Stimulated activated CD8-positive, alpha-beta memory T cell treated with anti-CD3 and anti-CD28 coated beads, Interleukin-4, amount 100 ng/mL, for 48 hours (primary cell): ENCODE results near the gene GSTP1.
A peak's percentile ranks its signal among the peaks of the same experiment; 100 is the strongest.
"Not testable (repeated sequence)": the region's sequence is repeated elsewhere in the genome, so short reads cannot be mapped to it uniquely, and the experiment has no call there.

ENCODE experiments used
- DNase-seq: peaks from one replicate; pipeline ENCODE4 v3.0.0-alpha.2; 2020

The GSTP1 gene

DNA sequence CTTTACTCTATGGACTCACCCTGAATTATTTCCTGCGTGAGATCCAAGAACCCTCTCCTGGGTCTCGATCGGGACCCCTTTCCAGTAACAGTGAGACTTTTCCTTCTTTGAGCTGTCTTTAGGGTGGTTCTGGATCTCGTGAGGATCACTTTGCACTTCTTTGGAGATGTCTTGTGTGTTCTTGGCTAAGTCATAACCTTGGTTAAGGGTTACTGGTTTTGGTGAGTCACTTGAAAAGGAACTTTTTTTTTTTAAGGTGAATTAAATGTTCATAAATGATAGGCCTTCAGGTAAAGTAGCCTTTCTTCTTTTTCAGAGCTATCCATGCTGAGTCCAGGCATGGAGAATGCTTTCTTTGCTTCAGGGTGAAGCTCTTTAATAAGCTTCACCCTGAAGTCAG is 19.4 kb upstream of the GSTP1 start:
- DNase-seq, result no peak

DNA sequence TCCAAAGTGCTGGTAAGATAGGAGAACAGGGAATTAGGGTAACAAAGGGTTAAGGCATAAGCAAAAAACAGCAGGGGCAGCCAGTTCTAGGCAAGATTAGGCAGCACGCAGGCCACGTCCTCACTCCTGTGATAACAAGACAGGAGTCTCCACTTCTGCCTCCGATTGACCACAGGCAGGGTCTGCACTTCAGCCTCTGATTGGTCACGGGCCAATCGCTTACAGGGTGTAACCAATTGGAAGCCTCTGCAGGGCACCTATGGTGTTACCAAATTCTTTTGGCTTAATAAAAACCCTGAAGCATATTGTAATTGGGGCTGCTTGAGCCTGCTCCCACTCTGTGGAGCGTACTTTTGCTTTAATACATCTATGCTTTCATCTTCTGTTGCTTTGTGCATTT is 12.2 kb upstream of the GSTP1 start:
- no peak for DNase-seq

DNA sequence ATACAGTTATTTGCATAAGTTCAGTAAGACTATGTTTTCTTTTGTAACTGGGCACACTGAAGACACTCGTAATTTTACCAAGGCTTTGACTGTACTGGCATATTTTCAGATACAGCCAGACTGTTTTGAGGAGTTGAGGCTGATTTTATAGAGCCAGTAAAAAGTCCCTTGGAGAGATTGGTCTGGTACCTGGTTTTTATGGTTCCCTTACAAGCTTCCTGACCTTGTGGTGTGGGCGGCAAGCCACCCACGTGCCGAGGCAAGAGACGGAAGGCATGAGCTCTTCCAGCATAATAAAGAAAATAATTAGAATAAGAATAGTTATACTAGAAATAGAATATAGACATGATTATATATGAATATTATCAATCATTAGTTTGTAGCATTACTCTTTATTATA is 11.3 kb upstream of the GSTP1 start:
- DNase-seq, result no peak

DNA sequence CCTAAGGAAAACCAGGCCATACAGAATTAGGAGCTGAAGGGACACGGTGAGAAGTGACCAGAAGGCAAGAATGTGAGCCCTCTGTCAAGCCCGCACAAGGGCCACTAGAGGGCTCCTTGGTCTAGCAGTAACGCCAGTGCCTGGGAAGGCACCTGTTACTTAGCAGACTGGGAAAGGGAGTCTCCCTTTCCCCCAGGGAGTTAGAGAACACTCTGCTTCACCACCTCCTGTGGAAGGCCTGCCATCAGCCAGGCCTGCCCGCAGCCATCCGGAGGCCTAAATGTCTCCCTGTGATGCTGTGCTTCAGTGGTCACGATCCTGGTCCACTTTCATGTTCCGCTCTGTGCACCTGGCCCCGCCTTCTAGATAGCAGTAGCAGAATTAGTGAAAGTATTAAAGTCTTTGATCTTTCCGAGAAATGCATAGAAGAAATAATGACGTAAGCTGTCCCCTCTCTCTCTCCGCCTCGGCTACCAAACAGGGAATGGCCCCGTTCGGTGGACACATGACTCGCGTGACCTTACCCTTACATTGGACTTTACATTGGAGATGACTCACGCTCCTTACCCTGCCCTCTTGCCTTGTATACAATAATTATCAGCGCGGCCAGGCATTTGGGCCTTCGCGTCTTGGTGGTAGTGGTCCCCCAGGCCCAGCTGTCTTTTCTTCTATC is 10.7 kb upstream of the GSTP1 start:
- peak; percentile 48 for DNase-seq

DNA sequence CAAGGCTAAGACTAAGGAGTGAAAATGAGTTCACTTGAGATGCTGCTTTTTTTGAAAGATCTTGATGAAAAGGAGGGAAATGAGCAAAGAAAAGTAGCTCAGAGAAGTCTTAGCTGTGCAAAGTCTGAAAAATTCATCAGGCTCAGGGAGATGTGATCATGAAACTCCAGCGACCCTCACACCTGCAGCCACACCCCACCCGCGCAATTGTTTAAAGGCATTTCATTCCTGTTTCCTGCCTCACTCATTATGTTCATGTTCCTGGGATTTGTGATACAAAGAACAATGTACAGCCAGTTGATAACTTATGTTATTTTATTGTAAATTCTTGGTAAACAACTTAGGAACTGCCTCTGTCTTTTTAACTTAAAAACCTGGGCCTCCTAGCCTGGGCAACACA is 8.7 kb upstream of the GSTP1 start:
- no peak for DNase-seq

DNA sequence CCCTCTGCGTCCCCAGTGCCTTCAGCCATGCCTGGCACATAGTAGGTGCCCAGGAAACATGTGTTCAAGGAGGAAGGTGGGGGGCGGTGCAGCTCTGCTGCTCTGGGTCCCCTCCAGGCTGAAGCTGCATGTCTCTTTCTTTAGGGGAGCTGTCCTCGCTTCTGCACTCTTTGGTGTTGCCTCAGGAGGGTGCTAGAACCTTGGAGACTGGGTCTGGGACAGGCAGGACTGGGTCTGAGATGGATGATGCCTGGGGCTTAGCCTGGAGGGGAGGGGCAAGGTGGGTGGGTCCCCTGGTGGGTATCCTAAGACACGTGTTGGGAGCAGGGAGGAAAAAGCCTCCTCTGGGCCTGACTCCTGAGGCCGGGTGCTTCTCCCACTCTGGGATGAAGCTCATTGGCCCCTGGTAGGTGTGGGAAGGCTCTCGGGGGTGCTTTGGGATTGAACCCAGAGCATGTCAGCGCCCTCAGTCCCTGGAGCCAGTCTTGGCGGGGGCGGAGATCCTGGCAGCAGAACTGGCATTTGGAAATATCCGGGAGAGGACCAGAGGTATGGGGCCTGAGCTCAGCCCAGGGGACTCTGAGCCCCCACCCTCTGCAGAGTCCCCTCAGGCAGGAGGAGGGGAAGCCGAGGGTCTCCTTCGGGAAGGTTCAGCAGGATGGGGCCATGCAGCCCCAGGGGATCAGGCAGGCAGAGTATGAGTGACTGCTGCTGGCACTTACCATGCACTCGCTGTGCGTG is 6.7 kb upstream of the GSTP1 start:
- no peak for DNase-seq

DNA sequence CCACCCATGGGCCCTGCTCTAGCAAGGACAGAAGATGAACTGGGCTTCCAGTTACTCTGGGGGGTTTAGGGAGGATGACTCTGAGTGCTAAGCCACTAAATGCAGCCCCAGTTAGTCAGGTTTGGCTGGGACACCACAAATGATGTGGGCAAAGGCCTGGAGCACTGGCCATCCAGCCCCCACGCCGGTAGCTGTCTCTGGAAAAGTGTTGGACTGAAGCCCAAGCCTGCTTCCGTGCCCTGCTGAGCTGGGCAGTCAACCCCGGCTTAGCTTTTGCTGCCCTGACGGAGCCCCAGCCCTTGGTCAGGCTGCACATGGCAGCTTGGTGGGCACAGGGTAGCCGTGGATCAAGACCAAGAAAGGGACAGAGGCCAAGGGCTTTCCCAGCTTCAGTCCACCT is 5.7 kb upstream of the GSTP1 start:
- no peak for DNase-seq

DNA sequence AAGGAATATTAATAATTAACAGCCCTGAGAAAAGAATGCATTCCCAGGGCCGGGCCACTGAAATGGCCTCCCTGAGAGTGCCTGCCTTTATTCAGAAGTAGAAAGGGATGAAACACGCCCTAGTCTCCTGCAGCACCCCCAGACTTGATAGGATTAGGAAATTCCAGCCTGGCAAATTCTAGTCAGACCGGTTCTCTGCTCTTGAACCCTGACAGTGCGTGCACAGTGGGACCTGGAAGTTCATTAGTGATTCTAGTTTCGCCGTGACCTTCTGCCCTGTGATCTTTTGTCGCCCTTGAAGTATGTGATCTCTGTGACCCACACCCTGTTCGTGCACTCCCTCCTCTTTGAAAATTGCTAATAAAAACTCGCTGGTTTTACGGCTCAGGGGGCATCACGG is 2.1 kb upstream of the GSTP1 start:
- DNase-seq, result no peak

DNA sequence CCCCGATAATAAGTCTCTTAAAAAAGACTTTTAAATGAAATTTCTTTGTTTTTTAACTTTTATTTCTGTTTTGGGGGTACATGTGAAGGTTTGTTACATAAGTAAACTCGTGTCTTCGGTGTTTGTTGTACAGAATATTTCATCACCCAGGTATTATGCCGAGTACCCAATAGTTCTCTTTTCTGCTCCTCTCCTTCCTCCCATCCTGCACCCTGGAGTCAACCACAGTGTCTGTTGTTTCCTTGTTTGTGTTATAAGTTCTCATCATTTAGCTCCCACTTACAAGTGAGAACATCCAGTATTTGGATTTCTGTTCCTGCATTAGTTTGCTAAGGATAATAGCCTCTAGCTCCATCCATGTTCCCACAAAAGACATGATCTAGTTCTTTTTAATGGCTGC is 1.6 kb upstream of the GSTP1 start:
- DNase-seq, result no peak

DNA sequence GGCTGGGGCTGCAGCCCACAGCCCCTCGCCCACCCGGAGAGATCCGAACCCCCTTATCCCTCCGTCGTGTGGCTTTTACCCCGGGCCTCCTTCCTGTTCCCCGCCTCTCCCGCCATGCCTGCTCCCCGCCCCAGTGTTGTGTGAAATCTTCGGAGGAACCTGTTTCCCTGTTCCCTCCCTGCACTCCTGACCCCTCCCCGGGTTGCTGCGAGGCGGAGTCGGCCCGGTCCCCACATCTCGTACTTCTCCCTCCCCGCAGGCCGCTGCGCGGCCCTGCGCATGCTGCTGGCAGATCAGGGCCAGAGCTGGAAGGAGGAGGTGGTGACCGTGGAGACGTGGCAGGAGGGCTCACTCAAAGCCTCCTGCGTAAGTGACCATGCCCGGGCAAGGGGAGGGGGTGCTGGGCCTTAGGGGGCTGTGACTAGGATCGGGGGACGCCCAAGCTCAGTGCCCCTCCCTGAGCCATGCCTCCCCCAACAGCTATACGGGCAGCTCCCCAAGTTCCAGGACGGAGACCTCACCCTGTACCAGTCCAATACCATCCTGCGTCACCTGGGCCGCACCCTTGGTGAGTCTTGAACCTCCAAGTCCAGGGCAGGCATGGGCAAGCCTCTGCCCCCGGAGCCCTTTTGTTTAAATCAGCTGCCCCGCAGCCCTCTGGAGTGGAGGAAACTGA is 731 bp downstream of the GSTP1 start:
- DNase-seq, result peak; percentile 55

DNA sequence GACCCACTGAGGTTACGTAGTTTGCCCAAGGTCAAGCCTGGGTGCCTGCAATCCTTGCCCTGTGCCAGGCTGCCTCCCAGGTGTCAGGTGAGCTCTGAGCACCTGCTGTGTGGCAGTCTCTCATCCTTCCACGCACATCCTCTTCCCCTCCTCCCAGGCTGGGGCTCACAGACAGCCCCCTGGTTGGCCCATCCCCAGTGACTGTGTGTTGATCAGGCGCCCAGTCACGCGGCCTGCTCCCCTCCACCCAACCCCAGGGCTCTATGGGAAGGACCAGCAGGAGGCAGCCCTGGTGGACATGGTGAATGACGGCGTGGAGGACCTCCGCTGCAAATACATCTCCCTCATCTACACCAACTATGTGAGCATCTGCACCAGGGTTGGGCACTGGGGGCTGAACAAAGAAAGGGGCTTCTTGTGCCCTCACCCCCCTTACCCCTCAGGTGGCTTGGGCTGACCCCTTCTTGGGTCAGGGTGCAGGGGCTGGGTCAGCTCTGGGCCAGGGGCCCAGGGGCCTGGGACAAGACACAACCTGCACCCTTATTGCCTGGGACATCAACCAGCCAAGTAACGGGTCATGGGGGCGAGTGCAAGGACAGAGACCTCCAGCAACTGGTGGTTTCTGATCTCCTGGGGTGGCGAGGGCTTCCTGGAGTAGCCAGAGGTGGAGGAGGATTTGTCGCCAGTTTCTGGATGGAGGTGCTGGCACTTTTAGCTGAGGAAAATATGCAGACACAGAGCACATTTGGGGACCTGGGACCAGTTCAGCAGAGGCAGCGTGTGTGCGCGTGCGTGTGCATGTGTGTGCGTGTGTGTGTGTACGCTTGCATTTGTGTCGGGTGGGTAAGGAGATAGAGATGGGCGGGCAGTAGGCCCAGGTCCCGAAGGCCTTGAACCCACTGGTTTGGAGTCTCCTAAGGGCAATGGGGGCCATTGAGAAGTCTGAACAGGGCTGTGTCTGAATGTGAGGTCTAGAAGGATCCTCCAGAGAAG is 1.6 kb downstream of the GSTP1 start:
- no peak for DNase-seq

DNA sequence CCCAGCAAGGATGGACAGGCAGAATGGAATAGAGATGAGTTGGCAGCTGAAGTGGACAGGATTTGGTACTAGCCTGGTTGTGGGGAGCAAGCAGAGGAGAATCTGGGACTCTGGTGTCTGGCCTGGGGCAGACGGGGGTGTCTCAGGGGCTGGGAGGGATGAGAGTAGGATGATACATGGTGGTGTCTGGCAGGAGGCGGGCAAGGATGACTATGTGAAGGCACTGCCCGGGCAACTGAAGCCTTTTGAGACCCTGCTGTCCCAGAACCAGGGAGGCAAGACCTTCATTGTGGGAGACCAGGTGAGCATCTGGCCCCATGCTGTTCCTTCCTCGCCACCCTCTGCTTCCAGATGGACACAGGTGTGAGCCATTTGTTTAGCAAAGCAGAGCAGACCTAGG is 2.3 kb downstream of the GSTP1 start:
- DNase-seq, result no peak

DNA sequence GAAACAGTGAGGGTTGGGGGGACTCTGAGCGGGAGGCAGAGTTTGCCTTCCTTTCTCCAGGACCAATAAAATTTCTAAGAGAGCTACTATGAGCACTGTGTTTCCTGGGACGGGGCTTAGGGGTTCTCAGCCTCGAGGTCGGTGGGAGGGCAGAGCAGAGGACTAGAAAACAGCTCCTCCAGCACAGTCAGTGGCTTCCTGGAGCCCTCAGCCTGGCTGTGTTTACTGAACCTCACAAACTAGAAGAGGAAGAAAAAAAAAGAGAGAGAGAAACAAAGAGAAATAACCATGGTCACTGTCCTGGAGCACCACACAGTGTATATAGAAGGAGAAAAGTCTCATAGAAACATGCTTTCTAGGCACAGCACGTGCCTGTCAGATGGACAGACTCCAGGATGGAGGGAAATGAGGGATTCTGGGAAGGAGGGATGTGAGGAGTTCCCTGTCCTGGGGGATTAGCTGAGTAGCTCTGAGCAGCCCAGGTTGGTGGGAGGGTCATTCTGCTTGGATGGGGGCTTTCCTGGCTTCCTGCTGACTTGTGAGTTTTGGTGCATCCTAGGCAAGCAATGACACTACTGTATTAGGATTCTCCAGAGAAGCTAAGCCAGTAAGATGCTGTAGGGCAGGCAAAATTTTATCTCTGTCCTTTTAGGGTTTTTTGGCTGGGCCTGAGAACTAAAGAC is 3.1 kb downstream of the GSTP1 start:
- no peak for DNase-seq

DNA sequence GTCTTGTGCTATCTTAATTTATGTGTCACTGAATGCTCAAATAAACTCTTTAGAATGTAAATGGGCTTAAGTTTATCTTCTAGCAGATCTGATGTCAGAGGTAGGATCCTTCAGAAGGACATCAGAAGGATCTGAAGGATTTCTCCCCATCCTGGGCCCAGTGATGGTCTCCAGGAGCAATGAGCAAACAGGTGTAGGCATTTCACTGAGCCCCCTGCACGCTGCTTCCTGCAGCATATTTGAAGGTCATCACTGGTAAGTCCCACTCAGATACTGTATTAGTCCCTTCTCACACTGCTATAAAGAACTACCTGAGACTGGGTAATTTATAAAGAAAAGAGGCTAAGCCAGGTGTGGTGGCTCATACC is 4.5 kb downstream of the GSTP1 start:
- DNase-seq, result no peak

DNA sequence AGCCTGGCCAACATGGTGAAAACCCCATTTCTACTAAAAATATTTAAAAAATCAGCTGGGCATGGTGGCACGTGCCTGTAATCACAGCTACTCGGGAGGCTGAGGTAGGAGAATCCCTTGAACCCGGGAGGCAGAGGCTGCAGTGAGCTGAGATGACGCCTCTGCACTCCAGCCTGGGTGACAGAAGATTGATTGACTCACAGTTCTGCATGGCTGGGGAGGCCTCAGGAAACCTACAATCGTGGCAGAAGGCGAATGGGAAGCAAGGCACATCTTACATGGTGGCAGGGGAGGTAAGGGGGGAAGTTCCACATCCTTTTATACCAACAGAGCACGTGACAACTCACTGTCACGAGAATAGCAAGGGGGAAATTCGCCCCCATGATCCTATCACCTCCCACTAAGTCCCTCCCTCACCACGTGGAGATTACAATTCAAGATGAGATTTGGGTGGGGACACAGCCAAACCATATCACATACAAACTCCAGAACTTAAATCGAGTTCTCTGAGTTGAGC is 5.3 kb downstream of the GSTP1 start:
- not testable (repeated sequence) for DNase-seq

DNA sequence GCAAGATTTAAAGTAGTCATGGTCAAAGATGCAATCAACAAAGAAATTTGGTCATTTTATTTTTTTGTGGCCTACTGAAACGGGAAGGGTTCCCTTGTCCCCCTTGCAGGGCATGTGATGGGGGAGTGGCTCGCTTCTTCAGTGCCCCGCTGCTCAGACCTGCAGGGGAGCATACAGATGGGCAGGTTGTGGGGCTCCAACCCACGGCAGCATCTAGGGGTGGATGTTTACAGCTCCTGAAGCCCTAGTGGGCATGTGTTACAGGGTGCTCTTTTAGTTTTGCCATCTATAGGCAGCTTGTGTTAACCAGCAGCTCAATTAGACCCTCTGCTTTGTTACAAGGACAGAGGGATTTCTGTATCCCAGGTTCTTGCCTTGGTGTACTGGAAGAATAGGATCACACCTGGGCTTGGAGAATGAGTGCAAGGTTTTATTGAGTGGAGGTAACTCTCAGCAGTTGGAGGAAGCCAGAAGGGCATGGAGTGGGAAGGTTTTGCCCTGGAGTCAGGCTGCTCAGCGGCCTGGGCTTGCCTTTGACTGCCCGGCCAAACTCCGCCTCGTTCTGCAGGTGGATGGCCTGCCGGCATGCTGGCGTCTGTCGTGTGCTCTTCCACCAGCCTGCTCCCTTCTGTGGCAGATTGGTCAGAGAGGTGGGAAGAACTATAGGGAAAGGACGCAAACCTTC is 9.4 kb downstream of the GSTP1 start:
- DNase-seq, result no peak

DNA sequence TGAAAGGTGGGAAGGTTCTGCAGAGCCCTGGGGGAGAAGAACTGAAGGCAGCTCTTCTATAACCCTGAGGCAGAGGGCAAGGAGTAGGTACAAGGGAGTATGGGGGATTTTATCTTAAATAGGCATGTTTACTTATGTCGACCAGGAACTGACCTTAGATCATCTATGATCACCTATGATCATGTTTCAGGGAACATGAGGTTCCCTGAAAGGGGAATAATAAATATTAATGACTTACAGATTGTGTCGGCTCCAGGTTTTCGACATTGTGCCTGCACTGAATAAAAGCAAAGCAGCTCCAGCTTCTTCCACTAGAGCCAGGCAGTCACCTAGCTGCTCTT is 9.9 kb downstream of the GSTP1 start:
- no peak for DNase-seq

DNA sequence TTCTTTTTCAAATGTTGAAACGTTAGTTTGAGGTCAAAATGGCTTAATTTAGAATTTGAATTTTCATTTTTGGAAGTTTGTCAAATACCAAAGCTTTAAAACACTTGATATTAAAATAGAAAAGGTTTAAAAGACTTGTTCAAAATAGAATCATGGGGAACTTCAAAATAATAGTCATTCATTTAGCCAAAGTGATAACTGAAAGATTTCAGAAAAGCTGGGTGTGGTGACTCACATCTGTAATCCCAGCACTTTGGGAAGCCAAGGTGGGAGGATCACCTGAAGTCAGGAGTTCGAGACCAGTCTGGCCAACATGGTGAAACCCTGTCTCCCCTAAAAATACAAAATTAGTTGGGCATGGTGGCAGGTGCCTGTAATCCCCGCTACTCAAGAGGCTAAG is 10.9 kb downstream of the GSTP1 start:
- DNase-seq, result no peak

DNA sequence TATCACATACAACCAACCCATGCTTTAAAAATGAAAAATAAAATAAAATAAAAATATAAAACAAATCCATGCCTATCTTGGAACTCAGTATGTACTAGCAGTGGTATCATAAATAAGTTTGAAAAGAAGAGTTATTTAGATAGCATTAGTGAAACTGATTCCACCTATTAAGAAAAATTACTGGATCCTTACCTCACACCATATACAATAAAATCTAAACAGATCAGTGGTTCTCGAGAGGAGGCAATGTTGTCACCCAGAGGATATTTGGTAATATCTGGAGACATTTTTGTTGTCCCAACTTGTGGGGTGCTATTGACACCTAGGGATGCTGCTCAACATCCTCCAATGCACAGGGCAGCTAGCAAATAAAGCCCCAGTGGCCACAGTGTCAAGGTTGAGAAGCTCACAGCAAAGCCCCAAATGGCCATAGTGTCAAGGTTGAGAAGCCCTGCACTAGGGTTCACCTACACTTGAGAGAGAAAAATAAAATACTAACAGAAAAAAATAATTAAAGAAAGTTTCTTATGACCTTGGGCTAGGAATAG is 13.2 kb downstream of the GSTP1 start:
- no peak for DNase-seq

DNA sequence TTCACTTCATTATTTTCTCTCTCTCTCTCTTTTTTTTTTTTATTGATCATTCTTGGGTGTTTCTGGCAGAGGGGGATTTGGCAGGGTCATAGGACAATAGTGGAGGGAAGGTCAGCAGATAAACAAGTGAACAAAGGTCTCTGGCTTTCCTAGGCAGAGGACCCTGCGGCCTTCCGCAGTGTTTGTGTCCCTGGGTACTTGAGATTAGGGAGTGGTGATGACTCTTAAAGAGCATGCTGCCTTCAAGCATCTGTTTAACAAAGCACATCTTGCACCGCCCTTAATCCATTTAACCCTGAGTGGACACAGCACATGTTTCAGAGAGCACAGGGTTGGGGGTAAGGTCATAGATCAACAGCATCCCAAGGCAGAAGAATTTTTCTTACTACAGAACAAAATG is 13.8 kb downstream of the GSTP1 start:
- not testable (repeated sequence) for DNase-seq

DNA sequence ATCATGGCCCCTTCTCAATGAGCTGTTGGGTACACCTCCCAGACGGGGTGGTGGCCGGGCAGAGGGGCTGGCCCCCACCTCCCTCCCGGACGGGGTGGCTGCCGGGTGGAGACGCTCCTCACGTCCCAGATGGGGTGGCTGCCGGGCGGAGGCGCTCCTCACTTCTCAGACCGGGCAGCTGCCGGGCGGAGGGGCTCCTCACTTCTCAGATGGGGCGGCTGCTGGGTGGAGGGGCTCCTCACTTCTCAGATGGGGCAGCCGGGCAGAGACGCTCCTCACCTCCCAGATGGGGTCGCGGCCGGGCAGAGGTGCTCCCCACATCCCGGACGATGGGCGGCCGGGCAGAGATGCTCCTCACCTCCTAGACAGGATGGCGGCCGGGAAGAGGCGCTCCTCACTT is 14.4 kb downstream of the GSTP1 start:
- DNase-seq, result not testable (repeated sequence)
